Naive thymus-derived CD4-positive, alpha-beta T cell (primary cell): ENCODE data around the gene ACBD7. TPM values are rescaled to one million over a fixed set of nuclear protein-coding genes. Genes with fewer than 3 reads are reported as not detected.
A peak's percentile ranks its signal among the peaks of the same experiment; 100 is the strongest.

Experiments
- ATAC-seq: fragments of 150-1000 bp; cut with Tn5 transposase; 2 replicates; pipeline ENCODE4 v1.10.0; 2021; ENCODE audit warnings: mild to moderate bottlenecking, moderate library complexity
- CTCF ChIA-PET: fragments of 350-600 bp; sonication (Branson Sonifier 250); formaldehyde crosslinking; loops from one replicate; lab custom pipeline; 2021; ENCODE audit warnings: antibody characterized with exemption; lab: Charles Lee
- POLR2A ChIA-PET: fragments of 350-600 bp; sonication (Branson Sonifier 250); formaldehyde crosslinking; loops from one replicate; lab custom pipeline; 2021; ENCODE audit warnings: antibody characterized with exemption, inconsistent platforms; lab: Charles Lee
- DNase-seq, 9 donors: peaks; one replicate each; pipeline versions ENCODE4 v3.0.0 to v3.0.0-alpha.2; 2020 to 2022; ENCODE audit warnings: mixed read lengths in 1 of 9
- H3K27ac ChIP-seq: one replicate; pipeline ENCODE4 v1.7.0; 2013; ENCODE audit warnings: mild to moderate bottlenecking, low read depth, low read length, moderate library complexity
- H3K27me3 ChIP-seq, 2 donors: one replicate each; pipeline ENCODE4 v1.7.0; 2013; ENCODE audit warnings: low read length in 2 of 2, mild to moderate bottlenecking in 2 of 2, moderate library complexity in 2 of 2; ENCODE audit not compliant: control insufficient read depth in 2 of 2, insufficient read depth in 2 of 2
- H3K36me3 ChIP-seq, 3 experiments: 1 replicate in 2 of 3; 2 replicates in 1 of 3; pipeline ENCODE4 v1.7.0; 2013; ENCODE audit warnings: low read length in 3 of 3, mild to moderate bottlenecking in 3 of 3, moderate library complexity in 1 of 3; ENCODE audit not compliant: insufficient read depth in 3 of 3, control insufficient read depth in 2 of 3
- H3K4me1 ChIP-seq, 2 donors: one replicate each; pipeline ENCODE4 v1.7.0; 2013; ENCODE audit warnings: low read length in 2 of 2, mild to moderate bottlenecking in 2 of 2, moderate library complexity in 1 of 2; ENCODE audit not compliant: control insufficient read depth in 2 of 2, insufficient read depth in 2 of 2
- H3K4me3 ChIP-seq: 2 replicates; pipeline ENCODE4 v1.7.0; 2013; ENCODE audit warnings: mild to moderate bottlenecking, low read length
- H3K9me3 ChIP-seq, 3 experiments: 1 replicate in 2 of 3; 2 replicates in 1 of 3; pipeline ENCODE4 v1.7.0; 2013; ENCODE audit warnings: low read length in 3 of 3; ENCODE audit not compliant: control insufficient read depth in 2 of 3
- H3K27ac Mint-ChIP-seq, 9 donors: one replicate each; pipeline ENCODE4 v1.8.0; 2020 to 2022; ENCODE audit warnings: mixed read lengths in 9 of 9, mild to moderate bottlenecking in 8 of 9, moderate library complexity in 5 of 9, inconsistent platforms in 2 of 9
- H3K27me3 Mint-ChIP-seq, 5 donors: one replicate each; pipeline ENCODE4 v1.8.0; 2021 to 2022; ENCODE audit warnings: mixed read lengths in 5 of 5, mild to moderate bottlenecking in 1 of 5
- H3K36me3 Mint-ChIP-seq, 5 donors: one replicate each; pipeline ENCODE4 v1.8.0; 2020 to 2022; ENCODE audit warnings: mixed read lengths in 5 of 5, mild to moderate bottlenecking in 3 of 5, inconsistent platforms in 1 of 5
- H3K4me1 Mint-ChIP-seq, 7 donors: one replicate each; pipeline ENCODE4 v1.8.0; 2020 to 2022; ENCODE audit warnings: mixed read lengths in 7 of 7, mild to moderate bottlenecking in 3 of 7, inconsistent platforms in 1 of 7
- H3K4me3 Mint-ChIP-seq, 10 donors: one replicate each; pipeline ENCODE4 v1.8.0; 2020 to 2022; ENCODE audit warnings: mild to moderate bottlenecking in 10 of 10, mixed read lengths in 10 of 10, moderate library complexity in 6 of 10, inconsistent platforms in 2 of 10
- H3K9me3 Mint-ChIP-seq, 11 donors: one replicate each; pipeline ENCODE4 v1.8.0; 2020 to 2022; ENCODE audit warnings: mixed read lengths in 11 of 11, mild to moderate bottlenecking in 4 of 11, inconsistent platforms in 1 of 11, moderate library complexity in 1 of 11
- intact Hi-C, 2 donors: fragments of 100-400 bp; cut with micrococcal nuclease; formaldehyde crosslinking; loops; one replicate each; pipeline ENCODE4 v1.15.1; 2023
- polyA plus RNA-seq, 2 donors: library from polyadenylated mRNA; unstranded; fragments of 300-500 nt; fragmentation: Illumina TruSeq; gene quantifications; one replicate each; pipeline ENCODE4 v1.2.3, GENCODE V29; 2021
- total RNA-seq, 6 experiments: library from RNA in 5 of 6; stranded (reverse) in 5 of 6; gene quantifications; 1 replicate in 5 of 6; 2 replicates in 1 of 6; pipeline ENCODE4 v1.2.3 and lab custom pipeline; 2021 to 2026

Gene ACBD7
- total and polyA plus RNA-seq, 7 experiments from 2014 or later: 0.27 to 1.5 (median 0.49) TPM; not detected in 2

DNA sequence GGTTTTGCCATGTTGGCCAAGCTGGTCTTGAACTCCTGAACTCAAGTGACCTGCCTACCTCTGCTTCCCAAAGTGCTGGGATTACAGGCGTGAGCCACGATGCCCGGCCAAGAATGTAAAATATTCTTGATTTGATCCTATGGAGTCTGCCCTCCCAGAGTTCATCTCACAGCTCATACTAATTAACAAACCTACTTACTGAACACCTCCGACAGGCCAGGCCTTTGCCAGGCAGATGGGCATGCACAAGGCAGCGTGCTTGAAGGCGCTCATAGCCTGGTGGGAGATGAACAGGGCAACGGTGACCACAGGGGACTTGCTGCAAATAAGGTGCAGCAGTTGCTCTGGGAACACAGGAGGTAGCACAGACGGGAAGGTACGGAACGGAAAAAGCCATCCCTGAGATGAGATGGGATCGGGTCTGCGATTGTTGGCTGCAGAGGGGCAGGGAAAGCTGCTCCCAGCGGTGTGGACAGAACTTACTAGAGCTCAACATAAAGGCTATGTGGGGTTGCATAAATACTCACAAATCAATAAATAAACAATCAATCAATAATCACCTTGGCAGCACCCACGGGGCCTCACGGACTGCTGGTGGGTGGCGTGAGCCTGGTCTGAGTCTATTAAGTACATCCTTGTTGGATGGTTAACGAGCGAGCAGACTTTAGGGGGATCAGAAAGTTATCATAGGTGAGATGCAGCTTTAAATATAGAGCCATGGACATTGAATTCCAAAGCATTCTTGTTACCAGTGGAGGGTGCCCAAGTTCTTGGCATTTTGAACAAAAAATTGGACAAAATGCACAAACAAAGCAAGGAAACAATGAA, 4.7 kb downstream of the ACBD7 start:
- DNase-seq (no peak), ATAC-seq (no peak)
- no peaks in the 10 kb centered on the region for H3K36me3 ChIP-seq
- Mint-ChIP-seq H3K4me3 (peak overlapping the region in 8 of 10 donors; percentile 38 to 73 (median 51)), H3K27me3 (peaks cover 0 to 3% (median 0%) of the 10 kb centered on the region in 5 donors), H3K36me3 (no peaks in the 10 kb centered on the region), H3K27ac (no peak overlapping the region), H3K4me1 (peaks cover 0 to 6% (median 0%) of the 10 kb centered on the region in 7 donors), H3K9me3 (no peaks in the 10 kb centered on the region)
- CTCF ChIA-PET: no interaction called here
- no peak overlapping the region for H3K27ac ChIP-seq
- peak overlapping the region; percentile 3 for H3K4me3 ChIP-seq
- no peaks in the 10 kb centered on the region for H3K4me1 ChIP-seq
- no peaks in the 10 kb centered on the region for H3K27me3 ChIP-seq
- POLR2A ChIA-PET: interaction anchor here (0.7 to 1.4 kb wide), 2 partner anchors 10 to 888 kb away, joined by 3 to 4 read pairs; no protein-coding TSS in a partner anchor
- no peaks in the 10 kb centered on the region for H3K9me3 ChIP-seq
- intact Hi-C loops: no loop called here

DNA sequence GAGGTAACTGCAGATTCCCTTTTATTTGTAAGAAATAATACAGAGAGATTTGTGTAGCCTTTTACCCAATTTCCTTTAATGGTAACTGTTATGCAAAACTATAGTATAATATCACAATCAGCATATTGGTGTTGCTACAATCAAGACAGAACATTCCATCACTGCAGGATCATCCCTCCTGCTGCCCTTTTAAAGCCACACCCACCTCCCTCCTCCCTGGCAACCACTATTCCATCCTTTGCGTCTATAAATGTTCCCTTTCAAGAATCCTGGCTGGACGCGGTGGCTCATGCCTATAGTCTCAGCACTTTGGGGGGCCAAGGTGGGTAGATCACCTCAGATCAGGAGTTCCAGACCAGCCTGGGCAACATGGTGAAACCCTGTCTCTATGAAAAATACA, 13.2 kb downstream of the ACBD7 start:
- ATAC-seq: no peak
- Histone ChIP-seq H3K4me3 (no peak overlapping the region), H3K36me3 (no peaks in the 10 kb centered on the region), H3K27me3 (no peaks in the 10 kb centered on the region), H3K27ac (no peak overlapping the region), H3K9me3 (no peaks in the 10 kb centered on the region), H3K4me1 (no peaks in the 10 kb centered on the region)
- H3K4me3 Mint-ChIP-seq: no peak overlapping the region
- no peaks in the 10 kb centered on the region for H3K36me3 Mint-ChIP-seq
- no peaks in the 10 kb centered on the region for H3K4me1 Mint-ChIP-seq
- ChIA-PET POLR2A (no interaction called here), CTCF (no interaction called here)
- intact Hi-C loops: no loop called here
- H3K27me3 Mint-ChIP-seq: peaks cover 0 to 5% (median 0%) of the 10 kb centered on the region in 5 donors
- no peaks in the 10 kb centered on the region for H3K9me3 Mint-ChIP-seq
- no peak overlapping the region for H3K27ac Mint-ChIP-seq
- DNase-seq: no peak

- peak overlapping the region in 1 of 10 donors; percentile 10 for H3K4me3 Mint-ChIP-seq
- H3K27me3 ChIP-seq: no peaks in the 10 kb centered on the region
- DNase-seq: no peak
- H3K27ac Mint-ChIP-seq: no peak overlapping the region
- H3K27me3 Mint-ChIP-seq: peaks cover 0 to 9% (median 3%) of the 10 kb centered on the region in 5 donors
- H3K36me3 ChIP-seq: no peaks in the 10 kb centered on the region
- no peak overlapping the region for H3K4me3 ChIP-seq
- H3K36me3 Mint-ChIP-seq: peaks cover 0 to 5% (median 0%) of the 10 kb centered on the region in 5 donors
- H3K9me3 ChIP-seq: no peaks in the 10 kb centered on the region
- POLR2A ChIA-PET: interaction anchor here (0.6 kb wide), 1 partner anchor 68 kb away, joined by 3 read pairs; no protein-coding TSS in a partner anchor
- CTCF ChIA-PET: no interaction called here
- ATAC-seq: no peak
- intact Hi-C loops: no loop called here
- no peak overlapping the region for H3K27ac ChIP-seq
- no peaks in the 10 kb centered on the region for H3K4me1 Mint-ChIP-seq
- H3K9me3 Mint-ChIP-seq: peaks cover 0 to 8% (median 4%) of the 10 kb centered on the region in 11 donors
- H3K4me1 ChIP-seq: no peaks in the 10 kb centered on the region
Measured at GRCh38 chr10:15072358-15072757, 16.2 kb downstream of the ACBD7 start.

DNA sequence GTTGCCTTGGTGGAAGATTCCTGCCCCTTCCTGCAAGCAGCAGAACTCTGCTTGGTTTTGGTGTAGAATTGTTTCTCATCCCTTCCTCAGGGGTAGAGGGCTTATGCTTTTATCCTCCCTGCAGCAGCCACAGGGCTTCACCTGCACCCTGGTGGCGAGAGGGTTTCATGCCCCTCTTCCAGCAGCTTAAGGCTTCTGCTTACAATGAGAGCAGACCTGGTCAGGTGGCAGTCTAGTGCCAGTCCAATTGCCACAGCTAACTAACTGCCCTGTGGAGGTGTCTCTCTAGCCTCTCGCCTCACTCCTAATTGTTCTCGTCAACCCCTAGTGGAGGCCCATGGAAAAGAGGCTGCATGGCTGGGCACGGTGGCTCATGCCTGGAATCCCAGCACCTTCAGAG, 19.3 kb downstream of the ACBD7 start:
- CTCF ChIA-PET: no interaction called here
- no peaks in the 10 kb centered on the region for H3K27me3 ChIP-seq
- no peak for ATAC-seq

GRCh38 chr10:15068802-15069201, 19.8 kb downstream of the ACBD7 start:
- Mint-ChIP-seq H3K9me3 (peaks cover 0 to 13% (median 5%) of the 10 kb centered on the region in 11 donors), H3K27ac (no peak overlapping the region), H3K36me3 (peaks cover 0 to 12% (median 0%) of the 10 kb centered on the region in 5 donors), H3K4me1 (peaks cover 0 to 3% (median 0%) of the 10 kb centered on the region in 7 donors), H3K4me3 (no peak overlapping the region), H3K27me3 (peaks cover 3 to 15% (median 7%) of the 10 kb centered on the region in 5 donors)
- Histone ChIP-seq H3K27me3 (no peaks in the 10 kb centered on the region), H3K4me3 (no peak overlapping the region), H3K36me3 (no peaks in the 10 kb centered on the region), H3K9me3 (no peaks in the 10 kb centered on the region), H3K4me1 (no peaks in the 10 kb centered on the region), H3K27ac (no peak overlapping the region)
- intact Hi-C loops: no loop called here
- ChIA-PET POLR2A (no interaction called here), CTCF (no interaction called here)
- ATAC-seq (no peak), DNase-seq (no peak)

More for the DNA sequence above, 19.3 kb downstream of the ACBD7 start:
- no peaks in the 10 kb centered on the region for H3K9me3 ChIP-seq
- no peaks in the 10 kb centered on the region for H3K4me1 ChIP-seq
- POLR2A ChIA-PET: no interaction called here
- H3K4me3 ChIP-seq: no peak overlapping the region
- H3K27ac ChIP-seq: no peak overlapping the region
- H3K36me3 ChIP-seq: no peaks in the 10 kb centered on the region
- Mint-ChIP-seq H3K27me3 (peaks cover 1 to 15% (median 5%) of the 10 kb centered on the region in 5 donors), H3K4me1 (peaks cover 0 to 3% (median 0%) of the 10 kb centered on the region in 7 donors), H3K4me3 (no peak overlapping the region), H3K27ac (no peak overlapping the region), H3K36me3 (peaks cover 0 to 12% (median 0%) of the 10 kb centered on the region in 5 donors), H3K9me3 (peaks cover 0 to 13% (median 5%) of the 10 kb centered on the region in 11 donors)
- no peak for DNase-seq
- intact Hi-C loops: no loop called here

- no peaks in the 10 kb centered on the region for H3K9me3 ChIP-seq
- peaks cover 0 to 3% (median 0%) of the 10 kb centered on the region in 7 donors for H3K4me1 Mint-ChIP-seq
- peaks cover 3 to 13% (median 4%) of the 10 kb centered on the region in 5 donors for H3K27me3 Mint-ChIP-seq
Measured at GRCh38 chr10:15067154-15067553, 21.4 kb downstream of the ACBD7 start.

More at GRCh38 chr10:15067154-15067553, 21.4 kb downstream of the ACBD7 start:
- ATAC-seq: no peak
- H3K9me3 Mint-ChIP-seq: peaks cover 0 to 13% (median 5%) of the 10 kb centered on the region in 11 donors
- H3K4me3 Mint-ChIP-seq: no peak overlapping the region
- no peak overlapping the region for H3K27ac Mint-ChIP-seq
- no peaks in the 10 kb centered on the region for H3K27me3 ChIP-seq
- H3K4me1 ChIP-seq: no peaks in the 10 kb centered on the region
- H3K4me3 ChIP-seq: no peak overlapping the region
- H3K36me3 Mint-ChIP-seq: peaks cover 0 to 12% (median 0%) of the 10 kb centered on the region in 5 donors
- CTCF ChIA-PET: no interaction called here
- intact Hi-C loops: no loop called here
- H3K36me3 ChIP-seq: no peaks in the 10 kb centered on the region
- H3K27ac ChIP-seq: no peak overlapping the region
- no peak for DNase-seq
- POLR2A ChIA-PET: no interaction called here
